KMS-11 (cell line): ENCODE results near the gene AMHR2.
"Not testable (repeated sequence)": the region's sequence is repeated elsewhere in the genome, so short reads cannot be mapped to it uniquely, and the experiment has no call there.

Experiments used
- H2AFZ ChIP-seq: fragments of 200-600 bp; sonication (generic); 2 replicates; pipeline ENCODE4 v1.6.1; 2016; ENCODE audit warnings: antibody characterized with exemption, mixed run types, low read depth
- H3K27ac ChIP-seq: fragments of 200-600 bp; sonication (generic); 2 replicates; pipeline ENCODE4 v1.6.1; 2016; ENCODE audit warnings: mild to moderate bottlenecking, mixed run types
- H3K27me3 ChIP-seq: fragments of 200-600 bp; sonication (generic); 2 replicates; pipeline ENCODE4 v1.6.1; 2017; ENCODE audit warnings: mild to moderate bottlenecking, low read depth, mixed run types, moderate library complexity; ENCODE audit not compliant: insufficient read depth
- H3K36me3 ChIP-seq: fragments of 200-600 bp; sonication (generic); 2 replicates; pipeline ENCODE4 v1.6.1; 2017; ENCODE audit warnings: mild to moderate bottlenecking, mixed run types; ENCODE audit not compliant: insufficient read depth
- H3K4me1 ChIP-seq: fragments of 200-600 bp; sonication (generic); 2 replicates; pipeline ENCODE4 v1.6.1; 2016; ENCODE audit warnings: mild to moderate bottlenecking, low read depth, mixed run types; ENCODE audit not compliant: poor library complexity, severe bottlenecking
- H3K4me2 ChIP-seq: fragments of 200-600 bp; sonication (generic); 2 replicates; pipeline ENCODE4 v1.7.0; 2016; ENCODE audit warnings: mild to moderate bottlenecking, mixed run types
- H3K4me3 ChIP-seq: fragments of 200-600 bp; sonication (generic); IDR thresholded peaks from 2 replicates; pipeline ENCODE4 v1.6.1; 2017; ENCODE audit warnings: low read depth, low read length, mixed read lengths; ENCODE audit not compliant: insufficient read depth
- H3K79me2 ChIP-seq: fragments of 200-600 bp; sonication (generic); 2 replicates; pipeline ENCODE4 v1.6.1; 2016; ENCODE audit warnings: low read depth, mixed run types; ENCODE audit not compliant: insufficient read depth
- H3K9ac ChIP-seq: fragments of 200-600 bp; sonication (generic); 2 replicates; pipeline ENCODE4 v1.6.1; 2016; ENCODE audit warnings: mild to moderate bottlenecking, mixed run types
- H4K20me1 ChIP-seq: fragments of 200-600 bp; sonication (generic); 2 replicates; pipeline ENCODE4 v1.6.1; 2016; ENCODE audit warnings: mild to moderate bottlenecking, mixed run types; ENCODE audit not compliant: insufficient read depth
- CTCF ChIP-seq: fragments of 200-600 bp; sonication (generic); conservative IDR thresholded peaks from 2 replicates; pipeline ENCODE4 v1.6.1; 2017; ENCODE audit warnings: low read depth, mild to moderate bottlenecking, antibody characterized with exemption, low read length, moderate library complexity, mixed read lengths

AMHR2 gene

GRCh38 chr12:53389702-53390101, 34.0 kb upstream of the AMHR2 start:
- H3K4me3 ChIP-seq, result no peak overlapping the region
- peak overlapping the region; percentile 8; the same call in 1 of the 2 replicates for H3K9ac ChIP-seq
- H3K4me2 ChIP-seq, result peak overlapping the region; percentile 70
- H4K20me1 ChIP-seq, result no peaks in the 10 kb centered on the region
- H3K4me1 ChIP-seq, result peaks cover 82% of the 10 kb centered on the region
- H2AFZ ChIP-seq, result no peak overlapping the region
- peak overlapping the region; percentile 56 for H3K27ac ChIP-seq
- peaks cover 97% of the 10 kb centered on the region for H3K79me2 ChIP-seq
- TF ChIP-seq CTCF, result no peak
- H3K36me3 ChIP-seq, result peaks cover 4% of the 10 kb centered on the region; the same call in 1 of the 2 replicates
- H3K27me3 ChIP-seq, result no peaks in the 10 kb centered on the region

DNA sequence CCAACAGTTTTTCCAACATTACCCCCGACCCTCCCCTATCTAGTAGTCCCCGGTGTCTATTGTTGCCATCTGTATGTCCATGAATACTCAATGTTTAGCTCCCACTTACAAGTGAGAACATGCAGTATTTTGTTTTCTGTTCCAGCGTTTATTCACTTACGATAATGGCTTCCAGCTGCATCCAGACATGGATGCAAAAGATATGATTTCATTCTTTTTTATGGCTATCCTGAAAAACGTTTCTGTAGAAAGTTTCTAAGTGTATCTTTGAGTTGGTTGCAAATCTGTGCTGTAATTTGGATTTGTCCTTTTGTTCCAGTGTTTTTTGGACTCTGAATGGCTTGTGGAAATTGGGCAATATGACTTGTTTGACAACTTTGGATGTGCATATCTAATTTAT, 31.9 kb upstream of the AMHR2 start:
- Histone ChIP-seq H4K20me1 (no peaks in the 10 kb centered on the region), H3K9ac (no peak overlapping the region), H3K4me3 (no peak overlapping the region), H3K27me3 (no peaks in the 10 kb centered on the region), H3K27ac (no peak overlapping the region), H3K4me1 (peaks cover 70% of the 10 kb centered on the region), H3K4me2 (no peak overlapping the region), H3K36me3 (0 out of 2 replicates have a peak, but pooled peaks cover 4% of the 10 kb centered on the region), H3K79me2 (peaks cover 96% of the 10 kb centered on the region), H2AFZ (no peak overlapping the region)
- no peak for TF ChIP-seq CTCF

GRCh38 chr12:53399896-53400295, 23.8 kb upstream of the AMHR2 start:
- H3K4me1 ChIP-seq, result peaks cover 31% of the 10 kb centered on the region
- no peaks in the 10 kb centered on the region for H4K20me1 ChIP-seq
- no peak overlapping the region for H3K27ac ChIP-seq
- 0 out of 2 replicates have a peak, but pooled peaks cover 4% of the 10 kb centered on the region for H3K36me3 ChIP-seq
- no peak for TF ChIP-seq CTCF
- H3K4me3 ChIP-seq, result no peak overlapping the region
- H3K4me2 ChIP-seq, result no peak overlapping the region
- H3K27me3 ChIP-seq, result no peaks in the 10 kb centered on the region
- H3K79me2 ChIP-seq, result peaks cover 65% of the 10 kb centered on the region
- H2AFZ ChIP-seq, result no peak overlapping the region
- H3K9ac ChIP-seq, result no peak overlapping the region

GRCh38 chr12:53402351-53402750, 21.3 kb upstream of the AMHR2 start:
- not testable (repeated sequence) for H3K36me3 ChIP-seq, H3K27ac ChIP-seq, H3K9ac ChIP-seq, H3K4me3 ChIP-seq, H2AFZ ChIP-seq, H4K20me1 ChIP-seq, H3K27me3 ChIP-seq, H3K4me2 ChIP-seq
- peaks cover 19% of the 10 kb centered on the region for H3K4me1 ChIP-seq
- peaks cover 44% of the 10 kb centered on the region for H3K79me2 ChIP-seq

DNA sequence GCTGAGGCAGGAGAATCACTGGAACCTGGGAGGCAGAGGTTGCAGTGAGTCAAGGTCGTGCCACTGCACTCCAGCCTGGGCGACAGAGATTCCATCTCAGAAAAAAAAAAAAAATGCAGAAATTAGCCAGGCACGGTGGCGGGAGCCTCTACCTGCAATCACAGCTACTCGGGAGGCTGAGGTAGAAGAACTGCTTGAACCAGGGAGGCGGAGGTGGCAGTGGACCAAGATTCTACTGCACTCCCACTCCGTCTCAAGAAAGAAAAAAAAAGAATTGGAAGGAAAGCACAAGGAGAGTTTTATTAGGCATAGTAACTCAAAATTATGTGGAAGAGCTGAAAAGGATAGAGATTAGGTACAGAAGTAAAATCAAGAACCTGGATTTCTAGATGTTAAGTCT, 20.8 kb upstream of the AMHR2 start:
- Histone ChIP-seq H3K27ac (no peak overlapping the region), H3K36me3 (peaks cover 4% of the 10 kb centered on the region; the same call in 1 of the 2 replicates), H3K79me2 (peaks cover 39% of the 10 kb centered on the region), H4K20me1 (no peaks in the 10 kb centered on the region), H3K9ac (no peak overlapping the region), H3K27me3 (no peaks in the 10 kb centered on the region), H3K4me3 (no peak overlapping the region), H2AFZ (no peak overlapping the region), H3K4me1 (peaks cover 14% of the 10 kb centered on the region), H3K4me2 (no peak overlapping the region)
- TF ChIP-seq CTCF, result no peak
